Mucosa of rectum (tissue), 2 donors: ENCODE data around the gene CXCR4.

Source experiments
- H3K27ac ChIP-seq, 2 donors: one replicate each; pipeline ENCODE4 v1.7.0; 2013; ENCODE audit warnings: inconsistent platforms in 2 of 2, low read depth in 2 of 2, low read length in 2 of 2
- H3K27me3 ChIP-seq, 2 donors: one replicate each; pipeline ENCODE4 v1.7.0; 2013; ENCODE audit warnings: low read length in 2 of 2; ENCODE audit not compliant: control insufficient read depth in 2 of 2, insufficient read depth in 2 of 2
- H3K36me3 ChIP-seq, 2 donors: one replicate each; pipeline ENCODE4 v1.7.0; 2013; ENCODE audit warnings: low read length in 2 of 2; ENCODE audit not compliant: control insufficient read depth in 2 of 2, insufficient read depth in 2 of 2
- H3K4me1 ChIP-seq, 2 donors: one replicate each; pipeline ENCODE4 v1.7.0; 2013; ENCODE audit warnings: low read length in 2 of 2, mild to moderate bottlenecking in 1 of 2; ENCODE audit not compliant: control insufficient read depth in 2 of 2, insufficient read depth in 2 of 2
- H3K4me3 ChIP-seq, 2 donors: one replicate each; pipeline ENCODE4 v1.7.0; 2013; ENCODE audit warnings: low read length in 2 of 2
- H3K9ac ChIP-seq, 2 donors: one replicate each; pipeline ENCODE4 v1.7.0; 2013; ENCODE audit warnings: low read length in 2 of 2, low read depth in 1 of 2, mild to moderate bottlenecking in 1 of 2
- H3K9me3 ChIP-seq, 2 donors: one replicate each; pipeline ENCODE4 v1.7.0; 2013; ENCODE audit warnings: low read length in 2 of 2; ENCODE audit not compliant: control insufficient read depth in 2 of 2
- donor health status: healthy.
- donor health status: Normal muscosa, but diverticular disease.

The CXCR4 gene

DNA sequence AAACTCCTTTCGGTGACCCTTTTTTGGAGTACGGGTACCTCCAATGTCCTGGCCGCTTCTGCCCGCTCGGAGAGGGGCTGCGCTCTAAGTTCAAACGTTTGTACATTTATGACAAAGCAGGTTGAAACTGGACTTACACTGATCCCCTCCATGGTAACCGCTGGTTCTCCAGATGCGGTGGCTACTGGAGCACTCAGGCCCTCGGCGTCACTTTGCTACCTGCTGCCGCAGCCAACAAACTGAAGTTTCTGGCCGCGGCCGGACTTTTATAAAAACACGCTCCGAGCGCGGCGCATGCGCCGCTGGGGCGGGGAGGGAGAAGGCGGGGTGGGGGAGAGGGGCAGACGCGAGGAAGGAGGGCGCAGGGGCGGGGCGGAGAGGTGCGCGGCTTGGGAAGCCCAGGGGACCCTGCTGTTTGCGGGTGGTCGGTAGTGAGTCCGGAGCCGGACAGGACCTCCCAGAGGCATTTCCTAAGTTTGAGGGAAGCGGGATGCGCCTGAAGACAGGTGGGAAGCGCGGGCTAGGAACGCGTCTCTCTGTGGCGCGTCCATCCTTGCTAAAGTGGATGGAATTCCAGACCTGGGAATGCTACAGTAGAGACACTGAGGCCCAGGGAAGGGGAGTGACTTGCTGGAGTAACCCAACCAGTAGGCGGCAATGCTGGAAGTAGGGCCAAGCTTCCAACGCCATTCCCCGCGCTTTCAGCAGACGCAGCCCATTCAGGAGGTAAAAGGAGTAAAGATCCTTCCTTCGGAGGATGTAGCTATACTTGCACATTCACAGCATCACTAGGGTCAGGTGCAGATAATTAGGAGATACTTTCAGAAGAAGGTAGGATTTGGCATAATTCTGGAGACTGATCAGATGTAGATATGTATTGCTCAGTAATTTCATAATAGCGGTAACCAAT, at the start of gene CXCR4:
Gene CXCR4 (minus strand): TSS at position 241 of the 910 bp plus-strand sequence. CDS start 89 bp downstream, at position 152.
- H3K9ac ChIP-seq: peak within 1 kb of the TSS; percentile 72 to 74
- H3K27ac ChIP-seq: peak within 1 kb of the TSS; percentile 74 to 83
- peak within 1 kb of the TSS; percentile 65 to 73 for H3K4me3 ChIP-seq
- H3K4me1 ChIP-seq: peaks cover 6 to 12% of the 10 kb centered on the region in 2 donors
- H3K27me3 ChIP-seq: peaks cover 17 to 41% of the 10 kb centered on the region in 2 donors
- no peaks in the 10 kb centered on the region for H3K9me3 ChIP-seq
- peaks cover 4 to 7% of the 10 kb centered on the region in 2 donors for H3K36me3 ChIP-seq

DNA sequence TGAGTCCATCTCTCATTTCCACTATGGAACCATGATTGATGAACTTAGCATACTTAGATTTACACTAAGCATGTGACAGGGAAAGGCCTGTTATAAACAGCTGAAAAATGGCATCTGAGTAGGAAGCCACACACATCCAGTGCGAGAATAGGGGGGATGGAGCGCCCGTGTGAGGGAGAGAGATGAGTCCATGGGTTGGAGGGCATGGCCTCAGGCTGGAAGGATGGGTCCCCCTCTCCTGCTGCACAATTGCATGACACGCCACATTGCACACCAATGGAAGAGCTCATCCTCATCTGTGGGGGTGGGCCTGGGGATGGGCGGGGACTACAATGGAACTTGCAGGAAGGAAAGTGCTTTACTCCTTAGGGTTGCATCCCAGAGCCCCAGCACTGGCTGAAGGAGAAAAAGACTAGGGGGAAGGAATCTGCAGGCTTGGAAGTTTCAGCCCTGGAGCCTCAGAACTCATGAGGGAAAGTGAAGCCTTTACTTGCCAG, 46.4 kb upstream of the CXCR4 start:
- Histone ChIP-seq H3K9ac (no peak overlapping the region), H3K27ac (no peak overlapping the region), H3K27me3 (no peaks in the 10 kb centered on the region), H3K4me3 (no peak overlapping the region), H3K36me3 (no peaks in the 10 kb centered on the region), H3K4me1 (no peaks in the 10 kb centered on the region), H3K9me3 (no peaks in the 10 kb centered on the region)

GRCh38 chr2:136162438-136162837, 44.5 kb upstream of the CXCR4 start:
- Histone ChIP-seq H3K27me3 (no peaks in the 10 kb centered on the region), H3K9me3 (no peaks in the 10 kb centered on the region), H3K9ac (no peak overlapping the region), H3K36me3 (no peaks in the 10 kb centered on the region), H3K4me3 (no peak overlapping the region), H3K4me1 (no peaks in the 10 kb centered on the region), H3K27ac (no peak overlapping the region)

- Histone ChIP-seq H3K27me3 (no peaks in the 10 kb centered on the region), H3K27ac (no peak overlapping the region), H3K4me3 (no peak overlapping the region), H3K36me3 (no peaks in the 10 kb centered on the region), H3K9me3 (no peaks in the 10 kb centered on the region), H3K4me1 (no peaks in the 10 kb centered on the region), H3K9ac (no peak overlapping the region)
These were observed 38.5 kb upstream of the CXCR4 start for GRCh38 chr2:136156411-136156810.

DNA sequence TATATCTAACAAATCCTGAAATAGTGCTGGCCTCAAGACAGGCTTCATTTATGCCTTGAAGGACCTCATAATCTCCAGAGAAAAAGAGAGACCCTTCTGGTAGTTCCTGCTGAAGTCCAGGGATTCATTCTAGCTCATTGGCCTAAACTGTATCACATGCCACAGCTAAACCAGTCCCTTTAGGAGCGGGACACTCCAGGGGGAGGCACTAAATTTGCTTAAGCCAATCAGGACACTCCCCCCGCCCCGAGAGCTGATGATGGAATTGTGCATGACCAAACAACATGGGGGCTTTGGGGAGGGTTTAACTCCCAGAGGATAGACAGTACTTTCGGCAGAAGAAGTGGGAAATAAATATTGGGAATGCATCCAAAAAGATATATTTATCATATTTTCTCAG, 36.4 kb upstream of the CXCR4 start:
- Histone ChIP-seq H3K9me3 (no peaks in the 10 kb centered on the region), H3K27ac (no peak overlapping the region), H3K4me1 (no peaks in the 10 kb centered on the region), H3K27me3 (no peaks in the 10 kb centered on the region), H3K4me3 (no peak overlapping the region), H3K36me3 (no peaks in the 10 kb centered on the region), H3K9ac (no peak overlapping the region)

GRCh38 chr2:136151021-136151971, 33.3 kb upstream of the CXCR4 start:
- Histone ChIP-seq H3K4me3 (no peak overlapping the region), H3K9me3 (no peaks in the 10 kb centered on the region), H3K27ac (no peak overlapping the region), H3K27me3 (no peaks in the 10 kb centered on the region), H3K36me3 (no peaks in the 10 kb centered on the region), H3K9ac (no peak overlapping the region), H3K4me1 (no peaks in the 10 kb centered on the region)

DNA sequence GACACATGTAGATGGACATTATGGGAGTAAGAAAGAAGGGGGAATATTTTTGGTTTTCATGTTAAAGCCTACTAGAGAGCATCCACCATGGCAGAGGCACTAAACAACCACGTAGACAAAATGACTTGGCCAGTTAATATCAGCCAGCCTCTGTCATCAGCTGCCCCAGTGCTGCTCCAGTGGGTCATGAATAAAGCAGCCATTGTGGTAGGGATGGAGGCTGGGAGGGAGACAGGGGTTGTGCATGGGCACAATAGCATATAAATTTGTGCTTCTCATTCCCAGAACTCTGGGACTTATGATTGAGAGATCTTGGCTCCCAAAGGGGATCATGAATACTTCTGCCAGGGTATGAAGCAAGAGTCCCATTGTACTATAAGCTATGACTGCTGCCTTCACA, 31.1 kb upstream of the CXCR4 start:
- no peak overlapping the region for H3K27ac ChIP-seq
- H3K9me3 ChIP-seq: no peaks in the 10 kb centered on the region
- H3K9ac ChIP-seq: no peak overlapping the region
- H3K4me1 ChIP-seq: no peaks in the 10 kb centered on the region
- H3K4me3 ChIP-seq: no peak overlapping the region
- no peaks in the 10 kb centered on the region for H3K36me3 ChIP-seq
- H3K27me3 ChIP-seq: no peaks in the 10 kb centered on the region

- H3K36me3 ChIP-seq: no peaks in the 10 kb centered on the region
- H3K4me1 ChIP-seq: no peaks in the 10 kb centered on the region
- no peak overlapping the region for H3K27ac ChIP-seq
- H3K27me3 ChIP-seq: no peaks in the 10 kb centered on the region
- no peak overlapping the region for H3K9ac ChIP-seq
- no peak overlapping the region for H3K4me3 ChIP-seq
- no peaks in the 10 kb centered on the region for H3K9me3 ChIP-seq
These were observed 28.6 kb upstream of the CXCR4 start for GRCh38 chr2:136146564-136146963.

DNA sequence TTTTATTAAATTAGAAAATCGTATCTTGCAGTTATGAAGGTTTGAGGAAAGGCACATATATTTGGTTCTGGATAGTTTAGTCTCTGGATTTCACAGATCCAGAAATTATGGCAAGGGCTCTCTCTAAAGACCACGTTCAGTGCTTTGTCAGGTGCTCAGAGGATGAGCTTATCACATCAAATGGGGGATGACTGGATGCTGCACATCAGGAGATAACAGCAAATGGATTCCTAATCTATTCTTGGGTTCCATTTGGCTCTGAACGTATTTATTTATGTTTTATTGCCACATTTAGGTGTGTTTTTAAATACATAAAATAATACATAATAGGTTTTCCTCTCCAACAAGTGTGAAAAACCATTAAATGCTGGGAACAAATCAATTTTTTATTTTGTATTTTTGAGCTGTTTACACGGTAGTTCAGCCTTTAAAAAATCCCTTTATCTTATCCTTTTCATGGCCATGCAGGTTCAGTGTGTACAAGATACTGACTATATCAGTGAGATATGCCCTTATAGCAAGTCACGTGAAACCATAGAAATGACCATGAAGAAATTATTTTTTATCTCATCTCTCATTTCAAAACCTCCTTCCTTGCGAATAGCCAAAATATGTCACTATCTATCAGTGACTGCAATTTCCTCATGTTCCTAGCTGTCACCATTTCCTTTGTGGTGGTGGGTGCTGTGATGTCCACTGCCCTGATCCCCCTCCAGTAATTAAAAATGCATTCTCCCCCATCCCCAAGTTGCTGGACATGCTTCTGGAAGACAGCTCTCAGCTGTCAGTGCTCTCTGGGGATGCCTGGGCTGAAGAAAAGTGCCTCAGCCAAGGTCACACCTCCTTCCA, 25.9 kb upstream of the CXCR4 start:
- Histone ChIP-seq H3K36me3 (no peaks in the 10 kb centered on the region), H3K9me3 (no peaks in the 10 kb centered on the region), H3K4me1 (no peaks in the 10 kb centered on the region), H3K9ac (no peak overlapping the region), H3K4me3 (no peak overlapping the region), H3K27me3 (no peaks in the 10 kb centered on the region), H3K27ac (no peak overlapping the region)
